Fibroblast of skin of right quadriceps (primary cell): Measurements from ENCODE around the gene BRSK1.
"Not testable (repeated sequence)": the region's sequence is repeated elsewhere in the genome, so short reads cannot be mapped to it uniquely, and the experiment has no call there.

Source experiments
- DNase-seq: peaks from one replicate; pipeline ENCODE4 v3.0.0-alpha.2; 2013

Gene BRSK1

DNA sequence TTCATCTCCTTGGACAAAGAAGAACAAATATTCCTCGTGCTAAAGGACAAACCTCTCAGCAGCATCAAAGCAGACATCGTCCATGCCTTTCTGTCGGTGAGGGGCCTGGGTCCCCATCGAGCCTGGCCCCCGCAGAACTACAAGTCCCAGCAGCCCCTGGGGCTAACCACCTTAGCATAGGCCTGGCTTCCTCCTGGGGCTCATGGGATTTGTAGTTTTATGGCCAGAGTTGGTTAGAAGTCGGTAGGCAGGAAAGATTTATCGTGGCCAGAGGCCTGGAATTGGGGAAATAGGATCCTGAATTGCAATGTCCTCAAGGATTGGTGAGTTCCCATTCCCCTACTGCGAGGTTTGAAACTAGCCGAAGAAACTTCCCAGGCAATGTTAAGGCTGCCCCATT, 21.7 kb downstream of the BRSK1 start:
- DNase-seq: no peak

DNA sequence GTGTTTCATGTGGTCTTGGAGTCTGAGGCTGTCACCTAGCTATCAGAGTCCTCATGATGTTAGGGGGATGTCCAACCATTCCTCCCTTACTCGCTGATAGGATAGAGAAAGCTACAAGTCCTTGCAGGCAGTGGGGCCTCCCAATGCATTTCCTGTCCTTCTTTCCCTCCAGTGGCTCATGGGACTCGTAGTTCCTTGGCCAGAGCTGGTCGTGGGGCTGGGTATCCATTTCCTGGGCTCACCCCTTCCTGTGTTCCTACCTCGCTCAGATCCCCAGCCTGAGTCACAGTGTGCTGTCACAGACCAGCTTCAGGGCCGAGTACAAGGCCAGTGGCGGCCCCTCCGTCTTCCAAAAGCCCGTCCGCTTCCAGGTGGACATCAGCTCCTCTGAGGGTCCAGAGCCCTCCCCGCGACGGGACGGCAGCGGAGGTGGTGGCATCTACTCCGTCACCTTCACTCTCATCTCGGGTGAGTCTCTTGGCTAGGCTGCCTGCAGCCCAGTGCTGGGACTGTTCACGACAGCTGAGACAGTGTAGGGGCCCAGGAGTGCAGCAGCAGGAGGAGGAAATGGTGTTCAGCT, 22.3 kb downstream of the BRSK1 start:
- DNase-seq: no peak

DNA sequence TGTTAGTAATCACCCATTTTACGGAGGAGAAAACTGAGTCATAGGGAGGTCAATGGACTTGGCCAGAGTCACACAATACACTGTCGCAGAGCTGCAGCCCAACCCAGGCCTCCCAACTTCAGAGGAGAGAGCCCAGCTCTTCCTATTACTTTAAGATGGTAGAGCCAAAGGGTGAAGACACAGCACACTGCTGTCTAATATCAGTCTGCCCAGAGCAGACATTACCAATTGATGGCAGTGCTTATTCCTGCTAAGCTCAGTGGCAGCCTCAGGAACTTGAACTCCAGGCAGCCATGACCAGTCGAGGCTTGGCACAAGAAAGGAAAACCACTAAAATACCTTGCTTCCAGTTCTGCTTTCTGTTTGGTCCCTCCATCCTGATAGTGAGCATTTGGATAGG, 22.9 kb downstream of the BRSK1 start:
- no peak for DNase-seq

DNA sequence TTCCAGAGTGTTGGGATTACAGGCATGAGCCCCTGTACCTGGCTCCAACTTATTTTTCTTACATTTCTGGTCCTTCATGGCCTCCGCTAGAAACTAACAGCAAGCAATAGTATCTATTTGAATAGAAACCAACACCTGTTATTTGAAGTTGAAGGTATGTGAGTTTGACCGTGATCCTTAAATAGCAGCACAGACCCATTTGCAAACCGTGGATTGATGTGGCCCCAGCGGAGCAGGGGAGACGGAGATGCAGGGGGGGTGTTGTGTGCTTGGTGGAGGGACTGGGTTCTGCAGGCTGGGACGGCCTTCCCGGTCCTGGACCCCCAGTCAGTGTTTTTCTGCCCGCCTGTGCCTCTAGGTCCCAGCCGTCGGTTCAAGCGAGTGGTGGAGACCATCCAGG, 24.5 kb downstream of the BRSK1 start:
- no peak for DNase-seq

DNA sequence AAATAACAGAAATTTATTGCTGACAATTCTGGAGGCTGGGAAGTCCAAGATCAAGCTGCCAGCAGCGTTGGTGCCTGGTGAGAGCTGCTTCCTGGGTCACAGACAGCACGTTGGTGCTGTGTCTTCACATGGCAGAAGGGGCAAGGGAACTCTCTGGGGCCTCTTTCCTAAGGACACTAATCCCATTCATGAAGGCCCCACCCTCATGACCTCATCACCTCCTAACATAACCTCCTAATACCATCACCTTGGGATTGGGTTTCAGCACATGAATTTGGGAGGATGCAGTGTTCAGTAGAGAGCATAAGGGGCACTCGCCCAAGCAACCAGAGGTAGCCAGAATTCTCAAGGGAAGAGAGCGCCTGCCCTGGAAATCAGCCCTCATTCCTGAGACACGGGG, 25.7 kb downstream of the BRSK1 start:
- DNase-seq: no peak

DNA sequence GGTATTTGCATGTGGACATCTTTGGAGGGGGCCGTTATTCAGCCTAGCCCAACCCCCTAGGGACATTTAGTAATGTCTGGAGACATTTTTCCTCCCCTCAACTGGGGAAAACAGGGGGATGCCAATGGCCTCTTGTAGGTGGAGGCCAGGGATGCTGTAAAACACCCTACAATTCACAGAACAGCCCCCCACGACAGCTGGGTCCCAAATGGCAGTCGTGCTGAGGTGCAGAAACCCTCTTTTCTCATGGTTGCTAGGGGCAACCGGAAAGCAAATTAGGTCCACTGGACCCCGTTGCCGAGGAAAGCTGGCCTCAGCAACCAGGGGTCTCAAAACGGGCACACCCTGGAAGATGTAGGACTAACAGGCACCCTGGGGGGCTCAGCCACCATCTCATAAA, 26.7 kb downstream of the BRSK1 start:
- no peak for DNase-seq

DNA sequence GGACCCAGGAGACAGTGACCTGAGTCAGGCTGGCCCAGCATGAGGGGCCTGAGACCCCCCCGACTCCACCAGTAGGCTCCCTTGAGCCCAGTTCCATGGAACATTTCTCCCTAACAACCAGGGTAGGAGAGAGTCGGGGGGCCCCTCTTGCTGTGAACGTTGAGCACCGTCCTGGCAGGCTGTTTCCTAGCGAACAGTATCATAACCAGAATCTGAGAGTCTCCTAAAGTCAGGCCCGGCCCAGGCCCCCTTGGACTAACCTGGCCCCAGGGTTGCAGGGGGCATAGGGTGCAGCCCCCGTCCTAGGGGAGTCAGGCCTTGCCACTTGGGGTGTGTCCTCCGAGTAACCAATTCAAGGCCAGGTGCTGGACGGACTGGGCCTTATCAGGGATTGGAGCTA, 27.6 kb downstream of the BRSK1 start:
- no peak for DNase-seq

DNA sequence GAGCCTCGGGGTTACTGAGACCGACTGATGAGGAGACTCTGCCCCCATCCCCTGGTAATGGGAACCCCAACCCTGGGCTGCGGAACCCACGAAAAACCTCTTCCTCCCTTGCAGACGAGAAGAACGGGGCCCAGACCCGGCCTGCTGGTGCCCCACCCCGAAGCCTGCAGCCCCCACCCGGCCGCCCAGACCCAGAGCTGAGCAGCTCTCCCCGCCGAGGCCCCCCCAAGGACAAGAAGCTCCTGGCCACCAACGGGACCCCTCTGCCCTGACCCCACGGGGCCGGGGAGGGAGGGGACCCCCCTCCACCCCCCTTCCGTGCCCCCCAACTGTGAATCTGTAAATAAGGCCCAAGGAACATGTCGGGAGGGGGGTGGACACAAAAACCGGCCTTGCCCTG, 28.0 kb downstream of the BRSK1 start:
- no peak for DNase-seq

DNA sequence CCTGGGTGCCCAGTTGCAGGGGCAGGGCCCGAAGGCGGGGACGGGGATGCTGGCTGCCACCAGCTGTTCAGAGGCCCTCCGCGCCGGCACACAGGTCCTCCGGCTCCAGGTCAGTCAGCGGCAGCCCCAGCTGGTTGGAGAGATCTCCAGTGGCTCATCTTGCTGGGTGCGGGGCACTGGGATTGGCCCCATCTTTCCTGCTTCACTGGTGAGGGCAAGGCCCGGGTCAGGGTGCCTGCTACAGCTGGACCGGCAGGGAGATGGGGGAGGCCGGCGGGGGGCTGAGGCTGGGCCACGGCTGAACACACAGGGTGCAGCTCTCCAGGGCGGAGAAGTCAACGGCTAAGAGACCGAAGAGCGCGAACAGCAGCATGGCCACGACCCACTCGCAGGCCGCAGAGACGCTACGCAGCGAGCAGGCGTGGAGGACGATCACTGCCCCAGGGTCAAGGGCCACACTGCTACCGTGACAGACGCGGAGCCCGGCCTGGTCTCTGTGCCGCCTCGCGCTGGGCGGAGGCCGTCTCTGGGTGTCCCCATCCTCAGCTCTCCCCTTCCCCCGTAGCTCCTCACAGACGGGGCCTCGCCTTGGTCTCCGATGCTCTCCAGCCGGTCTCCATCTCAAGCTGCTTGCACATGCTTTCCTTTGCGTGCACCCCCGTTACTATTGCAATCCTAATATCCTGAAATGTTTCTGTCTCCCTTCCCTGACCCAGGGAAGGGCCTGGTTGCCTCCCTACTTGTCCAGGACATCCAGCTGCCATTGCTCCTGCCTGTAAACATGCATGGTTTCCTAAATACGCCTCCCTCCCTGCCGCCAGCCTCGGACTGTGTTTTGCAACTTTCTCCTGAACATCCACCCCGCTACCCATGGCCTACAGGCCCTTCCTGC, 29.1 kb downstream of the BRSK1 start:
- no peak for DNase-seq

DNA sequence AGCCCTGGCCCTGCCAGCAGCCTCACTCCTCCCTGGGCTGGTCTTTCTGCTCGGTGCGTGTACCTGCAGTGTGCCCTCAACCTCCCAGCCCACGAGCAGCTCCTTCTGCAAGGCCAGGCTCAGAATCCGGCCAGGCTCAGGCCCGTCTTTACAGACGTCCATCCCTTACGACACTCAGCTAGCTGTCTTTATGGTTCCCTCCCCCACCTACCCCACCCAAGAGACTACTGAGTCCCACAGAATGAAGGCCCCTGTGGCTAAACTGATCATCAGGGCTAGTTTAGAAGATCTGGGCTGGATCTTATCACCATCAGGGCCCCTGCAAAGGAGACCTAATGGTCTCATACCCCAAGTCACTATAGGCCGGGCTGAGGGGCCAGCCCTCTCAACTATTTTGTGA, 30.6 kb downstream of the BRSK1 start:
- DNase-seq: no peak

DNA sequence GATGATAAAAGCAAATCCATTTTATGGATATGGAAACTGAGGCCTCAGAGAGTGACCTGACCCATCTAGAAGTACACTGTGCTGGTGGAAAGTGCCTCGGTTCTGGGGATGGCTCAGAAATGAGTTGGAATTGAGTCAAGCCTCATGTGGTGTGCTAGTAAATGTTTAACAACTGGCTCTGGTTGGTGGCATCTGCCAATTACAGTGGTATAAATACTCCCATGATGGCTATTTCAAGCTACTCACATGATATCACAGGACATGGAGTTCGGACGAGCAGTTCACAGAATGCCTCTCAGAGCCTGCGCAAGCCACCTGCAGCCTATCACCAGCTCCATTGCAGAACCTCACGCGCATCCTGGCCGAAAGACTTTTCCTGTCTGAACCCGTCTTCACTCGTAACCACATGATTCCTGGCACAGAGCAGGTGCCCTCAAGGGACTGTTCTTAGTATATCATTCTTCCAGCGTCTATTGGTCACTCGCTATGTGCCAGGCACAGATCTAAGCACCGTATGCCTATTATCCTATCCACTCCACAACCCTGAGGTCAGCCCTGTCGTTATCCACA, 32.2 kb downstream of the BRSK1 start:
- no peak for DNase-seq

DNA sequence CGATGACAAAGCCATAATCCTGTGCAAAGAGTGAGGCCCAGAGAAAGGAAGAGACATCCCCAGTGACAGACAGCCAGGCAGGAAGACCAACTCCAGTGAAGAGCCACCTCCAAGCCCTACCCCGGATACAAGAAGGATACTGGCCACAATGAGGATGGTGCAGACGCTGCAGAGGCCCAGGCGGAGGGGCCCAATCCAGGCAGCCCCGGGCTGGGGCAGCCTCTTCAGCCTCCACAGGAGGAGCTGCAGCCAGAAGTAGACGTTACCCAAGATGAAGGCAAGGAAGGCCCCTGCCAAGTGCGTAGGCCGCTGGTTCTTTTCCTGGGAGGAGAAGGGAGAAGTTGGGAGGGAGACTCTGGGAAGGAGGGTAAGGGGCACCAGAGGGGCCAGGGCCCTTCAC, 32.8 kb downstream of the BRSK1 start:
- DNase-seq: no peak

DNA sequence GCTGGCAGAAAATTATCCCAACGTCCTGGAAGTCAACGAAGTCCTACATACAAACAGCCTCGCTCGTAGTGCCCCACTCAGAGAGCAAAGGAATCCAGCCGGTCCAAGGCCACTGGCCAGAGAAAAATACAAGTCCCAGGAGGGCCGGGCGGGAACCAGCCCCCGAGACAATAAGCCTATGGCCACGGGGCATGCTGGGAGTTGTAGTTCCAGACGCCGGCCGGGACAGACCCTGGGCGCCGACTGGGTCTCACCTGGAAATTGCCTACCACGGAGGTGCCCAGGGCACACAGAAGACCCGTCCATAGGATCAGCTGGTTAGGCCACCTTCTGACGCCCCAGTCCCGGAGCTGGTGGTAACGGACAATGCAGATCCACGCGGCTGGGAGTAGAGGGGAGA, 36.0 kb downstream of the BRSK1 start:
- DNase-seq: peak; percentile 26

DNA sequence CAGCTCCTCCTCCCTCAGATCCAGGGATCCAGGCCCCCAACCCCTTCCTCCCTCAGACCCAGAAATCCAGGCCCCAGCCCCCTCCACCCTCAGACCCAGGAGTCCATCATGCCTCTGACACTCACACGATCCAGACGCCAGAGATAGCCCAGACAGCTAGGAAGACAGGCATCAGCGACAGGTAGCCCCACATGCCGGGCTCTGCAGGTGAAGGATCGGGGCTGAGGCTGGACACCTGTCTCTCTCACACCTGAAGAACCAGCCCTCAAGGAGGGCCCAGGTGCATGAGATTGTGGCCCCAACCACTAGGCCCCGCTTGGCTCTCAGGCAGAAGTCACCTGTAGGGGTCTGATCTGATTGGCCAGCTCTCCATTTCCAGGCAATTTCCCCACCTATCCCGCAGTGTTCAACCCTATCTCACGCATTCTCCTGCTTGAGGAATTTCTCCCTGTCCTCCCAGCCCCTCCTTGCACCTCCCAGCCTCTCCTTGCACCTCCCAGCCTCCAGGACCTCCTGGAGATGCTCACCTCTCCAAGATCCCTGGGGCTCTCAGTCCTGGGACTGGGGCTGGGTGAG, 37.1 kb downstream of the BRSK1 start:
- no peak for DNase-seq

DNA sequence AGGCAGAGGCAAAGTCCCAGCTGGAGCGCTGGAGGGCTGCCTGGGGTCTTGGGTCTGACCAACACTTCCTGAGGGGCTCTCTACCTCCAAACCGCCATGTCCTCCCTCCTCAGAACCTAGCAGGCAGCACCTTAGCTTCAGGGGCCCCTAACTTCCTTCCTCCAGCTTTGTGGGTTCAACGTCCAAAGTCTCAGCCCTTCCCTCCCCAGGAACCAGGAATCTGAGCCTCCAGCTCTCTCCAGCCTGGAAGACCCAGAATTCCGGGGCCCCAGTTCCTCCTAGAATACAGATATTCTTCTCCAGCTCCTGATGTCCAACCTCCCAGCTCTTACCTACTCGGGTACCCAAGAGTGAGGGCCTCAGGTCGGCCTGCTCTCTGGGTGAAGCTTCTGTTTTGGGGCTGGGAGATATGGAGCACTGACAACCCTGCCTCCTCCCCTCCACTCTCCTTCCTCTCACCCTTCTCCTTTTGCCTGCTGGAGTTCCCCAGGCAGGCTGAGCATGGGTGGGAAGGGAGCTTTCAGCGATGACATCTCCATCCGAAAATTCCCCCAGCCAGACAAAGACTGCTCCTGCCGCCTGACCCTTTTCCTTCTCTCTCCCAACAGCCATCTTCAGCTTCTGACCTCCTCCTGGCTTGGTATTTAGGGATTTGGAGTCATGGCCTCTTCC, 37.8 kb downstream of the BRSK1 start:
- DNase-seq: no peak

DNA sequence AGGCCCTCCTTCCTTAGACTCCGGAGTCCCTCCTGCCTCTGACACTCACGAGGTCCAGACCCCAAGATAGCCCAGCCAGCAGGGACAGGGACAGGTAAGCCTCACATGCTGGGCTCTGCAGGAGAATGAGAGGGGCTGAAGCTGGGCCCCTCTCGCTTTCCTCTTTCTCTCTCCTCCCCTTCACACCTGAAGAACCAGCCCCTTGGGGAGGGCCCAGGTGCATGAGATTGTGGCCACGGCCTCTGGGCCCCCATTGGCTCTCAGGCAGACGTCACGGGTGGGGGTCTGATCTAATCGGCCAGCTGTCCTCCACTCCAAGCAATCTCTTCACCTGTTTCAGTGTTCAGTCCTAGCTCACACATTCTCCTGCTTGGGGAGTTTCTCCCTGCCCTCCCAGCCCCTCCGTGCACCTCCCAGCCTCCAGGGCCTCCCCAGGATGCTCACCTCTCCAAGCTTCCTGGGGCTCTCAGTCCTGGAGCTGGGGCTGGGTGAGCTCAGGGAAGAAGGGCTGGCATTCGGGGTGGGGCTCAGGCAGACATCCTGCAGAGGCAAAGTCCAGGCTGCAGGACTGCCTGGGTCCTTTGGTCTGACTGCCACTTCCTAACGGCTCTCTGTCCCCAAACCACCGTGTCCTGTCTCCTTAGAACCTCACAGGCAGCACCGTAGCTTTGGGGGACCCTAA, 38.5 kb downstream of the BRSK1 start:
- no peak for DNase-seq

DNA sequence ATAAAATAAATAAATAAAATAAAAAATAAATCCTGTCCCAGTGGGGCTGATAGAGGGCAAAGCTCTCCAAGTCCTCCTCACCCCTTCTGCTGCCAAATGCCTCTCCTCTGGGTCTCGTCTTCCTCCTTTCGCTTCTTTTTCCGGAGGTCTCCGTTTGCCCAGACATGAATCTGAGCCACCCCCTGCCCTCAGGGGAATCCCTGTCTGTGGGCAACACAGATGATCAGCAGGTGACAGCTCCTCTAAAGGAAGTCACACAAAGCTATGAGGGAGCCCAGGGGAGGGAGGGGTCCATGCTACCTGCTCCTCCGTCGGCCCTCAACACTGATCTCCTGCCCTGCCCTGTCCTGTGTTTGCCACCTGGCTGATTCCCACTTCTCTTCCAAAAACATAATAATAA, 40.9 kb downstream of the BRSK1 start:
- DNase-seq: no peak

DNA sequence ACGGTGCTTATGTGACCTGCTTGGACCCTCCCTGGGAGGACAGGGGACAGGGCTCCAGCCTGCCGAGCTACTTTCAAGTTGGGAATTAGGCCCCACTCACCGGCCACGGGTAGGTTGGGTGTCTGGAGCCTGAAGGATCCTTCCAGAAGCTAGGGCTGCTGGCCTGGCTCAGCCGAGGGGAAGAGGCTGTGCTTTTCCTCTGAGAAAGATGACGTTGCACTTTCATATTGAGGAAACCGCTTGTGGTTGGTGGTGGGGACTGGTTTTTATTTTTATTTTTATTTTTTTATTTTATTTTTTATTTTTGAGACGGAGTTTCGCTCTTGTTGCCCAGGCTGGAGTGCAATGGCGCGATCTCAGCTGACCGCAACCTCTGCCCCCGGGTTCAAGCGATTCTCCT, 41.4 kb downstream of the BRSK1 start, which contains the start of gene TMEM150B:
TSS of gene TMEM150B (minus strand) at position 170 of the 400 bp plus-strand sequence. CDS start 4,305 bp downstream, outside the sequence.
- DNase-seq: no peak

DNA sequence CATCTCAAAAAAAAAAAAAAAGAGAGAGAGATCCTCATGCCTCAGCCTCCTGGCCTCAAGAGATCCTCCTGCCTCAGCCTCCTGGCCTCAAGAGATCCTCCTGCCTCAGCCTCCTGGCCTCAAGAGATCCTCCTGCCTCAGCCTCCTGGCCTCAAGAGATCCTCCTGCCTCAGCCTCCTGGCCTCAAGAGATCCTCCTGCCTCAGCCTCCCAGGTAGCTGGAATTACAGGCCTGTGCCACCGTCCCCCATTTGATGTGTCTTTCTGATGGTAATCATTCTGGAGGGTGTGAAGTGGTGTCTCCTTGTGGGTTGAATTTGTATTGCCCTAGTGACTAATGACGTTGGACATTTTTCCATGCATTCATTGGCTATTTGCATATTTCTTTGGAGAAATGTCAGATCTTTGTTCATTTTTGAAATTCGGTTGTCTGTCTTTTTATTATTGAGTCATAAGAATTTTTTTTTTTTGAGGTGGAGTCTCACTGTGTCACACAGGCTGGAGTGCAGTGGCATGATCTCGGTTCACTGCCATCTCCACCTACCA, 45.0 kb downstream of the BRSK1 start:
- DNase-seq: not testable (repeated sequence)

DNA sequence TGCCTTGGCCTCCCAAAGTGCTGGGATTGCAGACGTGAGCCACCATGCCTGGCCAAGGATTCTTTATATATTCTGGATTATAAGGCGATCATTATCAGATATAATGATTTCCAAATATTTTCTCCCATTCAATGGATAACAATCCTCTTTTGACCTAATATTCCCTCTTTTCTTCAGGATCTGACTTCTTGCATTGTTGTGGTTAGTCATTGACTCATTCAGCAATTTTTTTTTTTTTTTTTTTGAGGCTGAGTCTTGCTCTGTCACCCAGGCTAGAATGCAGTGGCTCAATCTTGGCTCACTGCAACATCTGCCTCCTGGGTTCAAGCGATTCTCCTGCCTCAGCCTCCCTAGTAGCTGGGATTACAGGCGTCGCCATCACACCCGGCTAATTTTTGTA, 46.0 kb downstream of the BRSK1 start:
- DNase-seq: peak; percentile 26

DNA sequence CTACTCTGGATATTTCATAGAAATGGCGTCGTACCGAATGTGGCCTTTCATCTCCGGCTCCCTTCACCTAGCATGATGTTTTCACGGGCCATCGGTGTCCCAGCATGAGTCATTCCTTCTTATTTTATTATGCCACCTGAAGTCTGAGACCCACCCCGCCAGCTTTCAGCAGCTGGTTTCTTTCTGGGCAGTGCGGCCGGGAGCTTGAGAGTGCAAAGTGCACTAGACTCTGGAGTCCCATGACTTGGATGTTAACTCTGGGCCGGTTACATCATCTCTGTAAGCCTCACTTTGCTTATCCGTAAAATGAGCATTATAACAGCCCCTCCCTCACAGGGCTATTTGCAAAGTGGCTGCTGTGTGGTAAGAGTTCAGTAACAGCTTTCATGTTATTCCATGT, 50.1 kb downstream of the BRSK1 start:
- no peak for DNase-seq

DNA sequence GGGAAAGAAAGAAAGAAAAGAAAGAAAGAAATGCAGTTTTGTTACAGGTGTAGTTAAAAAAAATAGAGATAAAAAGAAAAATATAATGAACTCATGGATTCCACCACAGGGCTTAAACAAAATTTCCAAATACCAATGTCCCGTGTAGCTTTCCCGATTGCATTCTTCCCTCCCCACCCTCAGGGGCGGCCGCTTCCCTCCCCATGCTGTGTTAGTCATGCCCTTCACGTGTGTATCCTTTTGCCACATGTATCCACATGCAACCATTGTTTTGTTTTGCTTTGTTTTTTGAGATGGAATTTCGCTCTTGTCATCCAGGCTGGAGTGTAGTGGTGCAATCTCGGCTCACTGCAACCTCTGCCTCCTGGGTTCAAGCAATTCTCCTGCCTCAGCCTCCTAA, 52.3 kb downstream of the BRSK1 start:
- DNase-seq: peak; percentile 25
